DMS53 treated with DMSO at 0.1 percent for 48 hours (cell line): ENCODE measurements around the gene VGF.
"Not testable (repeated sequence)": the region's sequence is repeated elsewhere in the genome, so short reads cannot be mapped to it uniquely, and the experiment has no call there.

Experiments used
- DNase-seq: peaks from one replicate; lab custom pipeline; 2025; ENCODE audit not compliant: unreplicated experiment; lab: John Stamatoyannopoulos, UW

VGF gene

GRCh38 chr7:101165075-101165957 lies at the start of gene VGF:
Gene VGF, minus strand, starts transcription at chr7:101165569. Its CDS starts 726 bp downstream, at chr7:101164843.
- peak; percentile 96 for DNase-seq

- no peak for DNase-seq
Observed at GRCh38 chr7:101212014-101212413, 46.6 kb upstream of the VGF start.

DNA sequence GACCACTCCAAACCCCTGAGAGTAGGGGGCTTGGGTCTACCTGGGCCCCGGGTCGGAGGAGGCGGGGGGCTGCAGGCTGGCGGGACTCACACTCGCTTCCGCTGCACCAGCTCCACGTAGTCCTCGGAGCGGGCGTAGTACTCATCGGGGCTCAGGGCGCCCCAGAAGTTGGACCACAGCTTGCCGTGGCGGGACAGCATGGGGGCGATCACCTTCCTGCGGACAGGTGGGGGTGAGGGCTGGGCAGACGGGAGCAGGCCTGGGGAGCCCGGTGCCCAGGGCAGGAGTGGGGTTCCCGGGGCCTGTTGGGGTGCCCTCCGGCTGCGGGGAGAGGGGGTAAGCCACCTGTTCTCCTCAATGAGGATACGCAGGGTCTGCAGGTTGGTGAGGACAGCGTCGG lies 46.1 kb upstream of the VGF start:
- no peak for DNase-seq

- DNase-seq: no peak
Observed at GRCh38 chr7:101210143-101210542, 44.8 kb upstream of the VGF start.

- DNase-seq: no peak
Observed at GRCh38 chr7:101208794-101209193, 43.4 kb upstream of the VGF start.

DNA sequence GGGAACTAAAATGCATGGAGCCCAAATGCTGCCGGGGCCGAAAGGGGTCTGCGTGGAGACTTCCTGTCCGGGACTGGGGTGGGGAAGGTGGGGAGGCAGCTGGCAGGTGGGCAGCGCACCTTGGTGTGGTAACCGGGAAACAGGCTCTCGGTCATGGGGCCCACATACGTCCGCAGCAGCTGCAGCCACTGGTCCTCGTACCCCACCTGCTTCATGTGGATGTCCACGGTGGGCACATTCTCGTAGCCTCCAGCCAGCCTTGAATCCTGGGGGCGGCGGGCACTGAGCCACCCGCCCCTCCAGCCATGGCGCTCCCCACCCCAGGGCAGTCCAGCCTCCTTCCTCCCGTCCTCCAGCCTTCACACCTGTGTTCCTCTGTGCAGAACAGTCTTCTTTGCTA lies 42.1 kb upstream of the VGF start:
- DNase-seq: no peak

GRCh38 chr7:101206665-101207042 lies 41.3 kb upstream of the VGF start:
- DNase-seq: no peak

DNA sequence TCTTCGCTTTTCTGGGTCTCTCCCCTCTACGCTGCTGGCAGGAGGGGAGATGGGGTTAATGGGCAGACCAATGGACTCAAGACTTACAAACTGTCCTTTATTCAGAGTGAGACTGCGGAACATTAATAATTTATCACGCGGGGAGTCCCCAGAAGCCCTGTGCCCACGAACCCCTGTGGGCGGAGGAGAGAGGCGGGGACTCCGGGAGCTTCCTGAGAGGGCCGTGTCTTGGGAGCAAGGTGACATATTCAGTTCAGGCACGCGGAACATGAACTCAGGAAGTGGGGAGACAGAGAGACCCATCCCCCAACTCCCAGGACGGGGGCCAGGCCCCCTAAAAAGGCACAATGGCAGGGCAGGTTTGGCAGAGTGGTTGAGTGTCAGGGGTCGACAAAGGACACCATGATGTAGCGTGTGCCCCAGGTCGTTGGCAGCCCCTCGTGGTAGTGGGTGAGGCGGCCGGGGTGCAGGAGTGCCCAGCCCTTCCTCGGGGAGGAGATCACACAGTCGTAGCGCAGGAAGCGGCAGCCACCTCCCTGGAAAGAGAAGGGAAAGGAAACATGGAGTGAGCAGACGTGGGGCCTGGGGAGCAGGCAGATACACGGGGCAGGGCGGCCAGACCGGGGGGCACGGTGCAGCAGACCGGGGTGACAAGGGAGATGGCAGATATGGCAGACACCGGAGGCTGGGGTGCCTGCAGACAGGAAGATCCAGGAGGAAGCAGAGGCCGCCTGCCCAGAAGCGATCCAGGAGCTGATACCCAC lies 40.7 kb upstream of the VGF start:
- DNase-seq: no peak

GRCh38 chr7:101203740-101204738 lies 38.7 kb upstream of the VGF start:
- not testable (repeated sequence) for DNase-seq

- DNase-seq: no peak
Observed at GRCh38 chr7:101202603-101202918, 37.2 kb upstream of the VGF start.

DNA sequence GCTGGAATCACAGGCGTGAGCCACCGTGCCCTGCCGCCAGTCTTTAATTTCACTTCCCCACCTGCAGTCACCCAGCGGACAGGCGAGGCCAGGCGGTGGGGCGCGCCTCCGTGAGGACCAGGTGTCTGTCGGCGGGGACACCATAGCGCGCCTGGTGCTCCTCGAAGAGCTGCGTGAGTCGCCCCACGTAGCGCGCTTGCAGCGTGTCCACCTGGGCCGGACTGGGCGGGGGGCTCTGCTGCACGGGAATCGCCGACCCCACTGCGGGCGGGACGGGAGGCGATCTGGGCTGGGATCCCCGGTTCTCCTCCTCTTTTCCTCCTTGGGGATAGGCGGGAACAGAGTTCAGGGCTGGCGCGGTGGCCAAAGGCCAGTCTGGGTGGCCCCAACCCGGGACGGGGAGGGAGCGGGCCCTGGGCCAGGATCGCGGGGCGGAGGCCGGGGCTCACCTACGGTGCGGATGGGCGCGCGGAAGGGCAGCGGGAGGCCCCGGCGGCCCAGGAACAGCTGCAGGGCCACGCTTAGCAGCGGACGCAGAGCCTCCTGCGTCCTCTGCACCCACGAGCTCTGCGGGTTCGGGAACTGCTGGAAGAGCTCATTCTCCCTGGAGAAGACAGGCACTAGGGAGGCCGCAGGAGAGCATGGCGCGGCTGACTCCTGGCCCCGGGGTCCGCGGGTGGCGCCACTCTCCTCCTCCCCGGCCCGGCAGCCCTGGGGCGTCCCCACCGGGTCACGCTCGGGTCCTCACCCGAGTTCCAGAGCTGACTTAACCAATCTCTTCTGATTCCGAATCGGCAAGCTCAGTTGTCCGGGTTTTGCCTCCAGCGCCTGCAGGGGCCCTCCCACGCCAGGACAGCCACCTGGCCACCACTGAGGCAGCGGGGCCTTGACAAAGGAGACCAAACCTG lies 36.6 kb upstream of the VGF start:
- DNase-seq: no peak

GRCh38 chr7:101200862-101201599 lies 35.7 kb upstream of the VGF start, which contains the start of gene MOGAT3:
Gene MOGAT3, minus strand, starts transcription at chr7:101201036. Its CDS starts 182 bp downstream, at chr7:101200854.
- no peak for DNase-seq

- no peak for DNase-seq
Observed at GRCh38 chr7:101200504-101200861, 35.1 kb upstream of the VGF start.

GRCh38 chr7:101199522-101199921 lies 34.2 kb upstream of the VGF start:
- not testable (repeated sequence) for DNase-seq

DNA sequence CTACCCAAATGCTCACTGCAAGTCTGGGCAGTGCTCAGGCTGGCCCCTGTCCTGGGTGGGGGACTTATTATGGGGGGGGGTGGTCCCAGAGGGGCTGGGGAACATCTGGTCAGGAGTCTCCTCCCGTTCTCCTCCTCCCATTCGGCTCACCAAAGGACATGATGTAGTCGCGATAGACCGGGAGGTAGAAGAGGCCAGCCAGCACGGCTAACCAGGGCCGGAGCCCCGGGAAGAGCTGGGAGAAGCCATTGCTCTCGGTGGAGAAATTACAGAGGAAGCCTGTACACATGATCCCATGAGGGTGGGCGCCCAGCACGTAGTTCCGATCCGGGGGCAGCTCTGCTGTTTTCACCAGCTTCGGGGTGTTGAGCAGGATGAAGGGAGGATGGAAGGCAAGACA lies 33.1 kb upstream of the VGF start:
- no peak for DNase-seq

DNA sequence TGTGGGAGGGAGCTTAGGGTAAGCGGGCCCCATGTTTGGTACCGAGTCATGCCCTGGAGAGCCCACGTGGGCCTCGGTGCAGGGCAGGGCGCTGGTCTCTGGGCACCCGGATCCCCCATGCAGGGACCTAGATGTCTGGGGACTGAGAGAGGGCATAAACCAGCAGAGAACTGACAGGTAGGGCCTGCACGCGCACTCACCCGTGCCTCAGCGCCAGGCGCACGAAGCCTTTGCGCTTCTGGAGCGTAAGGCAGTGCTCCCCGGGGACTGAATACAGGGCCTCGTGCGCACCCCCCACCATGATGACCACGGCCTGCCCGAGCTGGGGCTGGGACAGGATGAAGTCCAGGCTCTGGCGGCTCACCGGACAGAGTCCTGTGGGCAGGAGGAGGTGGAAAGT lies 32.6 kb upstream of the VGF start:
- DNase-seq: no peak

DNA sequence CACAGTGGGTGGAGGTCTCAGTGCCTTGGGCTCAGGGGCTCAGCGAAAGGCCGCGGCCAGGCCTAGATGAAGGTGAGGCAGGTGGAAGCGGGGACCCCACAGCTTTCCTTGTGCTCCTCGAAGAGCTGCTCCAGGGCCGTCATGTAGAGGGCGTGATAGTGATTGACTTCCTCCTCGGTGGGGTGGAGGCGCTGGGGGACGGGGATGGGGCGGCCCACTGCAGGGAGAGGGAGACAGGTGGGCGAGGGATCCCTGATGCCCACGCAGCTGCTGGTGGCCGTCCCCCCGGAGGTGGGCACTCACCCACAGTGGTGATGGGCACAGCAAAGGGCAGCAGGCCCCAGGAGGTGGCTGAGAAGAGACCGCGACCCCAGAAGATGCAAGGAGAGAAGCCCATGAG lies 30.5 kb upstream of the VGF start:
- DNase-seq: no peak

GRCh38 chr7:101189109-101189508 lies 23.7 kb upstream of the VGF start:
- DNase-seq: no peak

GRCh38 chr7:101186844-101187428 lies 21.6 kb upstream of the VGF start:
- DNase-seq: no peak
